Naive thymus-derived CD4-positive, alpha-beta T cell (primary cell): ENCODE results near the gene ZNF541. TPM values are rescaled to one million over a fixed set of nuclear protein-coding genes. Genes with fewer than 3 reads are reported as not detected.

Experiments used
- ATAC-seq: fragments of 150-1000 bp; cut with Tn5 transposase; 2 replicates; pipeline ENCODE4 v1.10.0; 2021; ENCODE audit warnings: mild to moderate bottlenecking, moderate library complexity
- CTCF ChIA-PET: fragments of 350-600 bp; sonication (Branson Sonifier 250); formaldehyde crosslinking; loops from one replicate; lab custom pipeline; 2021; ENCODE audit warnings: antibody characterized with exemption; lab: Charles Lee
- POLR2A ChIA-PET: fragments of 350-600 bp; sonication (Branson Sonifier 250); formaldehyde crosslinking; loops from one replicate; lab custom pipeline; 2021; ENCODE audit warnings: antibody characterized with exemption, inconsistent platforms; lab: Charles Lee
- DNase-seq, 9 donors: peaks; one replicate each; pipeline versions ENCODE4 v3.0.0 to v3.0.0-alpha.2; 2020 to 2022; ENCODE audit warnings: mixed read lengths in 1 of 9
- H3K27ac ChIP-seq: one replicate; pipeline ENCODE4 v1.7.0; 2013; ENCODE audit warnings: mild to moderate bottlenecking, low read depth, low read length, moderate library complexity
- H3K27me3 ChIP-seq, 2 donors: one replicate each; pipeline ENCODE4 v1.7.0; 2013; ENCODE audit warnings: low read length in 2 of 2, mild to moderate bottlenecking in 2 of 2, moderate library complexity in 2 of 2; ENCODE audit not compliant: control insufficient read depth in 2 of 2, insufficient read depth in 2 of 2
- H3K36me3 ChIP-seq, 3 experiments: 1 replicate in 2 of 3; 2 replicates in 1 of 3; pipeline ENCODE4 v1.7.0; 2013; ENCODE audit warnings: low read length in 3 of 3, mild to moderate bottlenecking in 3 of 3, moderate library complexity in 1 of 3; ENCODE audit not compliant: insufficient read depth in 3 of 3, control insufficient read depth in 2 of 3
- H3K4me1 ChIP-seq, 2 donors: one replicate each; pipeline ENCODE4 v1.7.0; 2013; ENCODE audit warnings: low read length in 2 of 2, mild to moderate bottlenecking in 2 of 2, moderate library complexity in 1 of 2; ENCODE audit not compliant: control insufficient read depth in 2 of 2, insufficient read depth in 2 of 2
- H3K4me3 ChIP-seq: 2 replicates; pipeline ENCODE4 v1.7.0; 2013; ENCODE audit warnings: mild to moderate bottlenecking, low read length
- H3K9me3 ChIP-seq, 3 experiments: 1 replicate in 2 of 3; 2 replicates in 1 of 3; pipeline ENCODE4 v1.7.0; 2013; ENCODE audit warnings: low read length in 3 of 3; ENCODE audit not compliant: control insufficient read depth in 2 of 3
- H3K27ac Mint-ChIP-seq, 9 donors: one replicate each; pipeline ENCODE4 v1.8.0; 2020 to 2022; ENCODE audit warnings: mixed read lengths in 9 of 9, mild to moderate bottlenecking in 8 of 9, moderate library complexity in 5 of 9, inconsistent platforms in 2 of 9
- H3K27me3 Mint-ChIP-seq, 5 donors: one replicate each; pipeline ENCODE4 v1.8.0; 2021 to 2022; ENCODE audit warnings: mixed read lengths in 5 of 5, mild to moderate bottlenecking in 1 of 5
- H3K36me3 Mint-ChIP-seq, 5 donors: one replicate each; pipeline ENCODE4 v1.8.0; 2020 to 2022; ENCODE audit warnings: mixed read lengths in 5 of 5, mild to moderate bottlenecking in 3 of 5, inconsistent platforms in 1 of 5
- H3K4me1 Mint-ChIP-seq, 7 donors: one replicate each; pipeline ENCODE4 v1.8.0; 2020 to 2022; ENCODE audit warnings: mixed read lengths in 7 of 7, mild to moderate bottlenecking in 3 of 7, inconsistent platforms in 1 of 7
- H3K4me3 Mint-ChIP-seq, 10 donors: one replicate each; pipeline ENCODE4 v1.8.0; 2020 to 2022; ENCODE audit warnings: mild to moderate bottlenecking in 10 of 10, mixed read lengths in 10 of 10, moderate library complexity in 6 of 10, inconsistent platforms in 2 of 10
- H3K9me3 Mint-ChIP-seq, 11 donors: one replicate each; pipeline ENCODE4 v1.8.0; 2020 to 2022; ENCODE audit warnings: mixed read lengths in 11 of 11, mild to moderate bottlenecking in 4 of 11, inconsistent platforms in 1 of 11, moderate library complexity in 1 of 11
- intact Hi-C, 2 donors: fragments of 100-400 bp; cut with micrococcal nuclease; formaldehyde crosslinking; loops; one replicate each; pipeline ENCODE4 v1.15.1; 2023
- polyA plus RNA-seq, 2 donors: library from polyadenylated mRNA; unstranded; fragments of 300-500 nt; fragmentation: Illumina TruSeq; gene quantifications; one replicate each; pipeline ENCODE4 v1.2.3, GENCODE V29; 2021
- total RNA-seq, 6 experiments: library from RNA in 5 of 6; stranded (reverse) in 5 of 6; gene quantifications; 1 replicate in 5 of 6; 2 replicates in 1 of 6; pipeline ENCODE4 v1.2.3 and lab custom pipeline; 2021 to 2026

The ZNF541 gene
- total and polyA plus RNA-seq, 7 experiments from 2014 or later, result 0.36 to 1.5 (median 0.93) TPM; not detected in 1

DNA sequence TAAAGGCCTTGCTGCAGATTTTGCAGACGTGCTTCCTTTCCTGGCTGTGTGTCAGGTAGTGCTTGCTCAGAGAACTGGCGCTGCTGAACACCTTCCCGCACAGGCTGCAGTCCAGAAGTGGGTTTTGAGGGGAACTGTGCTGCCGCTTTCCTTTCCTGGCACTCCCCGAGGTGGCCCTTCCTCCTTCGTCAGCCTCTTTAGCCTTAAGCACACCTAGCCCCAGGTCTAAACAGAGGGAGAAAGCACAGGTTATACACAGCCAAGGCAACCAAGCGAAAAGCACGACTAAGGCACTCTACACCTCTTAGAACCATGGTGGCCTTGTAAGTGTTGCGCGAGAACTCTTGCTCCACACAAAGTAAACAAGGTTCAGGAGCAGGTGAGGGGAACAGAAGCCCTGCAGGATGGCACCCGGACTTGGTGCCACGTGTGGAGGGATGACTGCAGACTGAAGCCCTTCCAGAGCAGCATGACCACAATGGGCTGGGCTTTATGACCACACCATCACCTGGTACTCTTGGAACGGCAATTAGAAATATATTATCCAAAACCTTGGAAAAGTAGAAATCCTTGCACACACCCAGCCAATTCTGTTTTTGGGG lies 23.6 kb downstream of the ZNF541 start:
- H3K9me3 ChIP-seq, result no peaks in the 10 kb centered on the region
- no peak overlapping the region for H3K27ac Mint-ChIP-seq
- ChIA-PET CTCF (no interaction called here), POLR2A (no interaction called here)
- no peaks in the 10 kb centered on the region for H3K27me3 ChIP-seq
- no peak overlapping the region for H3K4me3 ChIP-seq
- no peaks in the 10 kb centered on the region for H3K36me3 Mint-ChIP-seq
- H3K27ac ChIP-seq, result no peak overlapping the region
- no peaks in the 10 kb centered on the region for H3K36me3 ChIP-seq
- intact Hi-C loops, result no loop called here
- H3K4me1 Mint-ChIP-seq, result peaks cover 0 to 5% (median 0%) of the 10 kb centered on the region in 7 donors
- peak overlapping the region in 1 of 10 donors; percentile 7 for H3K4me3 Mint-ChIP-seq
- H3K4me1 ChIP-seq, result no peaks in the 10 kb centered on the region
- no peak for DNase-seq
- ATAC-seq, result no peak
- peaks cover 0 to 21% (median 0%) of the 10 kb centered on the region in 5 donors for H3K27me3 Mint-ChIP-seq
- no peaks in the 10 kb centered on the region for H3K9me3 Mint-ChIP-seq

DNA sequence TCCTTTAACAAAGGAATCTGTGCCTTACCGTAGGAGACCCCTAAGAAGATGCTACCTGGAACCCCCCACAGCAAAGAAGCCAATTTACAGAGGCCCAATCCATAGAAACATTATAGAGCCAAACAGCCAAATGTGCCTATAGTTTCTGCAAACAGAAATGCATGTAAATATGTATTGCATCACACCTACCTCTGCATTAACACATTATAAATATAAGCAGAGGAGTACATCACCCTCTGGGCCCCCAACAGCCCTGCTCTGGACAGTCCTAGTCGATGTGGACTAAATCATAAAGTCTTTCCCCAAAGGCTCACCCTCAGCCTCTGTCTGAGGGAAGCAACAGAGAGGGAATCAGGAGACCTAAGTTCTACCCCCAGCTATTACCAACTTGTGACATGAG lies 25.7 kb downstream of the ZNF541 start:
- Mint-ChIP-seq H3K4me3 (no peak overlapping the region), H3K27me3 (peaks cover 0 to 27% (median 5%) of the 10 kb centered on the region in 5 donors), H3K4me1 (peaks cover 0 to 6% (median under 1%) of the 10 kb centered on the region in 7 donors), H3K9me3 (no peaks in the 10 kb centered on the region), H3K36me3 (no peaks in the 10 kb centered on the region), H3K27ac (no peak overlapping the region)
- ATAC-seq (no peak), DNase-seq (no peak)
- intact Hi-C loops, result no loop called here
- Histone ChIP-seq H3K9me3 (no peaks in the 10 kb centered on the region), H3K27ac (no peak overlapping the region), H3K4me1 (peaks cover 0 to 2% of the 10 kb centered on the region in 2 donors), H3K27me3 (no peaks in the 10 kb centered on the region), H3K36me3 (no peaks in the 10 kb centered on the region), H3K4me3 (no peak overlapping the region)
- ChIA-PET CTCF (interaction anchor here (0.9 kb wide), 1 partner anchor 99 kb away, joined by 4 read pairs; no protein-coding TSS in a partner anchor), POLR2A (interaction anchor here (0.9 kb wide), 1 partner anchor 16 kb away, joined by 4 read pairs; no protein-coding TSS in a partner anchor)

- peaks cover 0 to 19% of the 10 kb centered on the region in 2 donors for H3K4me1 ChIP-seq
- H3K9me3 ChIP-seq, result no peaks in the 10 kb centered on the region
- no peaks in the 10 kb centered on the region for H3K27me3 ChIP-seq
- H3K36me3 ChIP-seq, result no peaks in the 10 kb centered on the region
- Mint-ChIP-seq H3K4me1 (peaks cover 5 to 19% (median 13%) of the 10 kb centered on the region in 7 donors), H3K9me3 (no peaks in the 10 kb centered on the region), H3K36me3 (no peaks in the 10 kb centered on the region), H3K4me3 (peak overlapping the region in 3 of 10 donors; percentile 61 to 64 (median 61)), H3K27me3 (peaks cover 0 to 27% (median 5%) of the 10 kb centered on the region in 5 donors), H3K27ac (no peak overlapping the region)
- CTCF ChIA-PET, result interaction anchor here (1.2 kb wide), 1 partner anchor 16 kb away, joined by 3 read pairs; no protein-coding TSS in a partner anchor
- POLR2A ChIA-PET, result interaction anchor here (0.7 to 1.4 kb wide), 2 partner anchors 56 to 58 kb away, joined by 3 to 5 read pairs; no protein-coding TSS in a partner anchor
- H3K27ac ChIP-seq, result no peak overlapping the region
- intact Hi-C loops, result no loop called here
- no peak overlapping the region for H3K4me3 ChIP-seq
- ATAC-seq, result peak; percentile 33
- peak in 4 of 9 donors; percentile 8 to 14 (median 12) for DNase-seq
Observed at GRCh38 chr19:47545061-47545948, 27.6 kb downstream of the ZNF541 start.

GRCh38 chr19:47544476-47544875 lies 28.5 kb downstream of the ZNF541 start:
- peaks cover 0 to 22% (median 5%) of the 10 kb centered on the region in 5 donors for H3K27me3 Mint-ChIP-seq
- ChIA-PET CTCF (no interaction called here), POLR2A (interaction anchor here (1.4 kb wide), 1 partner anchor 57 kb away, joined by 5 read pairs; no protein-coding TSS in a partner anchor)
- H3K27me3 ChIP-seq, result no peaks in the 10 kb centered on the region
- H3K36me3 Mint-ChIP-seq, result no peaks in the 10 kb centered on the region
- H3K4me1 ChIP-seq, result peaks cover 0 to 23% of the 10 kb centered on the region in 2 donors
- intact Hi-C loops, result no loop called here
- no peaks in the 10 kb centered on the region for H3K9me3 ChIP-seq
- H3K9me3 Mint-ChIP-seq, result no peaks in the 10 kb centered on the region
- no peak overlapping the region for H3K4me3 ChIP-seq
- no peak overlapping the region for H3K27ac Mint-ChIP-seq
- H3K4me1 Mint-ChIP-seq, result peaks cover 0 to 21% (median 13%) of the 10 kb centered on the region in 7 donors
- no peak overlapping the region for H3K27ac ChIP-seq
- no peak for DNase-seq
- H3K36me3 ChIP-seq, result no peaks in the 10 kb centered on the region
- no peak for ATAC-seq
- peak overlapping the region in 5 of 10 donors; percentile 5 to 61 (median 34) for H3K4me3 Mint-ChIP-seq

- intact Hi-C loops, result no loop called here
- POLR2A ChIA-PET, result interaction anchor here (1.4 kb wide), 1 partner anchor 57 kb away, joined by 5 read pairs; no protein-coding TSS in a partner anchor
Observed at GRCh38 chr19:47544075-47544474, 28.9 kb downstream of the ZNF541 start.

GRCh38 chr19:47542030-47542475 lies 30.9 kb downstream of the ZNF541 start:
- Mint-ChIP-seq H3K9me3 (no peaks in the 10 kb centered on the region), H3K4me1 (peaks cover 0 to 21% (median 13%) of the 10 kb centered on the region in 7 donors), H3K4me3 (peak overlapping the region in 1 of 10 donors; percentile 36), H3K27me3 (peaks cover 0 to 18% (median 5%) of the 10 kb centered on the region in 5 donors), H3K27ac (peak overlapping the region in 7 of 9 donors; percentile 52 to 90 (median 76)), H3K36me3 (no peaks in the 10 kb centered on the region)
- Histone ChIP-seq H3K4me1 (peaks cover 0 to 23% of the 10 kb centered on the region in 2 donors), H3K27ac (no peak overlapping the region), H3K4me3 (no peak overlapping the region), H3K9me3 (no peaks in the 10 kb centered on the region), H3K27me3 (no peaks in the 10 kb centered on the region), H3K36me3 (no peaks in the 10 kb centered on the region)
- no peak for ATAC-seq
- intact Hi-C loops, result no loop called here
- DNase-seq, result no peak
- ChIA-PET CTCF (no interaction called here), POLR2A (no interaction called here)

More at GRCh38 chr19:47544075-47544474, 28.9 kb downstream of the ZNF541 start:
- H3K27me3 Mint-ChIP-seq, result peaks cover 0 to 22% (median 5%) of the 10 kb centered on the region in 5 donors
- Histone ChIP-seq H3K4me1 (peaks cover 0 to 23% of the 10 kb centered on the region in 2 donors), H3K4me3 (no peak overlapping the region), H3K36me3 (no peaks in the 10 kb centered on the region), H3K27me3 (no peaks in the 10 kb centered on the region), H3K9me3 (no peaks in the 10 kb centered on the region), H3K27ac (no peak overlapping the region)
- peak overlapping the region in 2 of 9 donors; percentile 22 to 24 for H3K27ac Mint-ChIP-seq
- H3K4me3 Mint-ChIP-seq, result peak overlapping the region in 4 of 10 donors; percentile 6 to 68 (median 32)
- ATAC-seq (no peak), DNase-seq (no peak)
- CTCF ChIA-PET, result interaction anchor here (0.9 kb wide), 1 partner anchor 155 kb away, joined by 5 read pairs; no protein-coding TSS in a partner anchor
- no peaks in the 10 kb centered on the region for H3K36me3 Mint-ChIP-seq
- peaks cover 0 to 21% (median 13%) of the 10 kb centered on the region in 7 donors for H3K4me1 Mint-ChIP-seq
- no peaks in the 10 kb centered on the region for H3K9me3 Mint-ChIP-seq
